Lung (tissue), 12 donors: Measurements from ENCODE around the gene BST2. TPM values are rescaled to one million over a fixed set of nuclear protein-coding genes. Genes with fewer than 3 reads are reported as not detected.

Experiments used
- ATAC-seq: fragments of 200-7000 bp; cut with Tn5 transposase; one replicate; pipeline ENCODE4 v1.9.1; 2020; ENCODE audit warnings: moderate number of reproducible peaks; ENCODE audit not compliant: insufficient read depth, low FRiP score
- DNase-seq, 3 donors: peaks; one replicate each; pipeline ENCODE4 v3.0.0-alpha.2; 2013 to 2017
- H3K27ac ChIP-seq, 2 donors: one replicate each; pipeline ENCODE4 v1.5.1; 2013; ENCODE audit warnings: mild to moderate bottlenecking in 2 of 2, moderate library complexity in 2 of 2, control low read depth in 1 of 2, inconsistent platforms in 1 of 2, low read depth in 1 of 2, low read length in 1 of 2
- H3K27me3 ChIP-seq, 3 donors: one replicate each; pipeline ENCODE4 v1.5.1; 2013; ENCODE audit warnings: low read length in 2 of 3; ENCODE audit not compliant: control insufficient read depth in 3 of 3, insufficient read depth in 3 of 3
- H3K36me3 ChIP-seq, 4 donors: one replicate each; pipeline ENCODE4 v1.5.1; 2013; ENCODE audit warnings: low read length in 4 of 4, mild to moderate bottlenecking in 1 of 4, moderate library complexity in 1 of 4; ENCODE audit not compliant: control insufficient read depth in 4 of 4, insufficient read depth in 4 of 4
- H3K4me1 ChIP-seq, 5 donors: one replicate each; pipeline ENCODE4 v1.5.1; 2013; ENCODE audit warnings: low read length in 5 of 5, mild to moderate bottlenecking in 2 of 5, moderate library complexity in 1 of 5; ENCODE audit not compliant: control insufficient read depth in 5 of 5, insufficient read depth in 5 of 5
- H3K4me3 ChIP-seq: one replicate; pipeline ENCODE4 v1.5.1; 2013; ENCODE audit warnings: mild to moderate bottlenecking, control low read depth, moderate library complexity
- H3K9ac ChIP-seq, 2 donors: one replicate each; pipeline ENCODE4 v1.5.1; 2013; ENCODE audit warnings: low read length in 2 of 2, control low read depth in 1 of 2; ENCODE audit not compliant: insufficient read depth in 1 of 2
- H3K9me3 ChIP-seq, 4 donors: one replicate each; pipeline ENCODE4 v1.5.1; 2013; ENCODE audit warnings: low read length in 3 of 4, mild to moderate bottlenecking in 1 of 4, moderate library complexity in 1 of 4; ENCODE audit not compliant: control insufficient read depth in 4 of 4, insufficient read depth in 3 of 4
- CTCF ChIP-seq: IDR thresholded peaks from 2 replicates; pipeline ENCODE4 v1.5.1; 2012; ENCODE audit warnings: mild to moderate bottlenecking; ENCODE audit errors: control extremely low read depth, extremely low read depth
- WGBS, 2 donors: extraction: QIAGEN DNeasy Blood & Tissue Kit; methylation state at CpG; one replicate each; pipeline ENCODE4 v1.1.7; 2013; 5-methylcytosine and 5-hydroxymethylcytosine counted together
- polyA plus RNA-seq, 2 donors: library from polyadenylated mRNA; stranded (reverse); fragments of 200-250 nt; gene quantifications; one replicate each; pipeline ENCODE4 v1.2.1, GENCODE V29; 2013
- total RNA-seq, 2 donors: library from RNA; depleted of rRNA in 1 of 2; stranded (reverse); fragments of >200 nt in 1 of 2; gene quantifications; one replicate each; pipeline ENCODE4 v1.2.1, GENCODE V29; 2014 to 2021
- donor health status: control.
- donor health status: control.
- donor health status: Bipolar disorder and iron deficiency.
- donor health status: healthy.
- donor health status: DM: yes; HTN: yes; CAD: no.

BST2 gene
- total and polyA plus RNA-seq, 4 donors: 48.2 to 179 (median 60.5) TPM

- 76 to 93% methylated on average over 7 of the region's 7 CpGs for WGBS, 2 donors
- Histone ChIP-seq H3K4me3 (no peak overlapping the region), H3K36me3 (no peaks in the 10 kb centered on the region), H3K9ac (no peak overlapping the region), H3K27me3 (no peaks in the 10 kb centered on the region), H3K9me3 (no peaks in the 10 kb centered on the region), H3K27ac (peak overlapping the region in 1 of 2 donors; percentile 27), H3K4me1 (peaks cover 0 to 6% (median 0%) of the 10 kb centered on the region in 5 donors)
- DNase-seq: no peak
- no peak for ATAC-seq
- TF ChIP-seq CTCF: no peak
Measured at GRCh38 chr19:17358395-17358794, 47.0 kb downstream of the BST2 start.

GRCh38 chr19:17357724-17358123 lies 47.7 kb downstream of the BST2 start:
- ATAC-seq: no peak
- H3K27ac ChIP-seq: peak overlapping the region in 1 of 2 donors; percentile 27

GRCh38 chr19:17357078-17357666 lies 48.3 kb downstream of the BST2 start:
- 74 to 79% methylated on average over 7 of the region's 7 CpGs for WGBS, 2 donors
- Histone ChIP-seq H3K4me1 (peaks cover 0 to 14% (median 0%) of the 10 kb centered on the region in 5 donors), H3K27ac (no peak overlapping the region), H3K4me3 (no peak overlapping the region), H3K9me3 (no peaks in the 10 kb centered on the region), H3K27me3 (no peaks in the 10 kb centered on the region), H3K36me3 (no peaks in the 10 kb centered on the region), H3K9ac (no peak overlapping the region)
- DNase-seq (no peak), ATAC-seq (no peak)
- no peak for TF ChIP-seq CTCF

More at GRCh38 chr19:17357724-17358123, 47.7 kb downstream of the BST2 start:
- H3K9ac ChIP-seq: no peak overlapping the region
- no peak for TF ChIP-seq CTCF
- H3K9me3 ChIP-seq: no peaks in the 10 kb centered on the region
- H3K4me1 ChIP-seq: peaks cover 0 to 12% (median 0%) of the 10 kb centered on the region in 5 donors
- no peak for DNase-seq
- 44 to 77% methylated on average over 11 of the region's 11 CpGs for WGBS, 2 donors
- no peaks in the 10 kb centered on the region for H3K27me3 ChIP-seq
- no peak overlapping the region for H3K4me3 ChIP-seq
- H3K36me3 ChIP-seq: no peaks in the 10 kb centered on the region

GRCh38 chr19:17353386-17353785 lies 52.0 kb downstream of the BST2 start:
- TF ChIP-seq CTCF: no peak
- Histone ChIP-seq H3K27ac (no peak overlapping the region), H3K9ac (no peak overlapping the region), H3K27me3 (peaks cover 0 to 4% (median 0%) of the 10 kb centered on the region in 3 donors), H3K4me1 (peaks cover 0 to 21% (median 0%) of the 10 kb centered on the region in 5 donors), H3K36me3 (no peaks in the 10 kb centered on the region), H3K4me3 (no peak overlapping the region), H3K9me3 (no peaks in the 10 kb centered on the region)
- 79 to 91% methylated on average over 8 of the region's 8 CpGs for WGBS, 2 donors
- DNase-seq: no peak
- no peak for ATAC-seq
